Natural killer cell (primary cell): ENCODE results near the gene RAB31. TPM values are rescaled to one million over a fixed set of nuclear protein-coding genes. Genes with fewer than 3 reads are reported as not detected.

Source experiments
- ATAC-seq, 3 donors: fragments of 150-1000 bp in 2 of 3; fragments of 200-7000 bp in 1 of 3; cut with Tn5 transposase; 1 replicate in 1 of 3; 2 replicates in 2 of 3; pipeline ENCODE4 v1.10.0; 2021; ENCODE audit warnings: mild to moderate bottlenecking in 2 of 3, moderate library complexity in 2 of 3
- DNase-seq, 2 donors: peaks; one replicate each; pipeline versions ENCODE4 v3.0.0 to v3.0.0-alpha.2; 2013 to 2021; ENCODE audit warnings: mixed read lengths in 1 of 2
- H3K27ac ChIP-seq: one replicate; pipeline ENCODE4 v1.5.1; 2013; ENCODE audit warnings: mild to moderate bottlenecking, low read length
- H3K27me3 ChIP-seq: one replicate; pipeline ENCODE4 v1.6.1; 2013; ENCODE audit warnings: low read length; ENCODE audit not compliant: control insufficient read depth, insufficient read depth
- H3K36me3 ChIP-seq: one replicate; pipeline ENCODE4 v1.6.1; 2013; ENCODE audit warnings: low read length; ENCODE audit not compliant: control insufficient read depth, insufficient read depth
- H3K4me1 ChIP-seq: one replicate; pipeline ENCODE4 v1.6.1; 2013; ENCODE audit warnings: low read length; ENCODE audit not compliant: control insufficient read depth, insufficient read depth
- H3K4me3 ChIP-seq: one replicate; pipeline ENCODE4 v1.5.1; 2013; ENCODE audit warnings: low read length
- H3K9me3 ChIP-seq: one replicate; pipeline ENCODE4 v1.6.1; 2013; ENCODE audit warnings: low read length; ENCODE audit not compliant: control insufficient read depth, insufficient read depth
- H3K27ac Mint-ChIP-seq, 2 donors: one replicate each; pipeline ENCODE4 v1.8.0; 2022; ENCODE audit warnings: mild to moderate bottlenecking in 2 of 2, mixed read lengths in 2 of 2, moderate library complexity in 1 of 2
- H3K27me3 Mint-ChIP-seq, 2 donors: one replicate each; pipeline ENCODE4 v1.8.0; 2022; ENCODE audit warnings: low read depth in 2 of 2, mixed read lengths in 2 of 2
- H3K36me3 Mint-ChIP-seq: one replicate; pipeline ENCODE4 v1.8.0; 2022; ENCODE audit warnings: mixed read lengths
- H3K4me1 Mint-ChIP-seq, 2 donors: one replicate each; pipeline ENCODE4 v1.8.0; 2022; ENCODE audit warnings: mixed read lengths in 2 of 2
- H3K4me3 Mint-ChIP-seq: one replicate; pipeline ENCODE4 v1.8.0; 2022; ENCODE audit warnings: mild to moderate bottlenecking, moderate library complexity, mixed read lengths
- H3K9me3 Mint-ChIP-seq, 2 donors: one replicate each; pipeline ENCODE4 v1.8.0; 2022; ENCODE audit warnings: mixed read lengths in 2 of 2
- WGBS: methylation state at CpG from one replicate; pipeline ENCODE4 v1.1.7; 2013; ENCODE audit warnings: missing lambda C conversion rate; ENCODE audit not compliant: insufficient coverage; 5-methylcytosine and 5-hydroxymethylcytosine counted together
- intact Hi-C: fragments of 100-400 bp; cut with micrococcal nuclease; formaldehyde crosslinking; loops from one replicate; pipeline ENCODE4 v1.14.2; 2022
- total RNA-seq, 4 donors: library from RNA; stranded (reverse); fragments of 120-200 nt in 1 of 4; gene quantifications; one replicate each; pipeline versions ENCODE4 v1.2.3 to v1.2.4, GENCODE V29; 2013 to 2022
- TF ChIP-seq, protein P1 (sequence below): fragments of 200-600 bp; IDR thresholded peaks from one replicate; pipeline ENCODE4 v1.8.0; 2022; ENCODE audit warnings: antibody characterized with exemption

Gene RAB31
- total RNA-seq, 3 donors from 2014 or later (not counting 1 experiment from before 2014, with no cell fraction given): 5.3 to 26.1 (median 9.9) TPM

DNA sequence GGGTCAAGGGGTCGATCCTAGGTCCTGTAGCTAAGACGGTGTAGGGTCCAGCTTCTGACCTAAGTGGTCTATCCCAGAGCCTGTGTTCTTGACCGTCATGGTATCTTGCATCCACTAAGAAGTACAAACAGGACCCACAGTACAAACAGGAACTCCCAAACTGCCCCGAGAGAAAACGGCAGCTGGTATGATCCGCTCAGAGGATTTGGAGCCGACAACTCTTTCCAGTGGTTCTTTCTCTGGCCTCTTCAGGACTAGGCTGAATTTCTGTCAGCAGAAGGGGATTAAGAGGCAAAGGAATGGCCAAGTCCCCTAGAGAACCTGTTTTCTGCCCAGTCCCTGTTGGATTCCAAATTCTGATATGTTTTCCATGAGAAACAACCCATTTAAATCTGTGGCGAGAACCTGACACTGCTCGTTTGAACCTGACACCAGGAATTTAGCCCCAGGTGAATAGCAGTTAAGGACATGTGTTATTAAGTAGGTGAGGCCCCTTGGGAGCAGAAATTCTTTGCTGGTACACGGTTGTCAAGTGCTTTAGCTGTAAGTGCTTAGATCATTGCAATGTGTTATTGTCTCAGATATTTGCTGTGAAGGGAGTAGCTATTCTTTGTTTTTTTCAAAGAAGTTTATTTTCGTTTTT is 127.1 kb downstream of the RAB31 start:
- no peaks in the 10 kb centered on the region for H3K9me3 ChIP-seq
- ATAC-seq (no peak), DNase-seq (no peak)
- no peaks in the 10 kb centered on the region for H3K36me3 ChIP-seq
- TF ChIP-seq, protein P1, sequence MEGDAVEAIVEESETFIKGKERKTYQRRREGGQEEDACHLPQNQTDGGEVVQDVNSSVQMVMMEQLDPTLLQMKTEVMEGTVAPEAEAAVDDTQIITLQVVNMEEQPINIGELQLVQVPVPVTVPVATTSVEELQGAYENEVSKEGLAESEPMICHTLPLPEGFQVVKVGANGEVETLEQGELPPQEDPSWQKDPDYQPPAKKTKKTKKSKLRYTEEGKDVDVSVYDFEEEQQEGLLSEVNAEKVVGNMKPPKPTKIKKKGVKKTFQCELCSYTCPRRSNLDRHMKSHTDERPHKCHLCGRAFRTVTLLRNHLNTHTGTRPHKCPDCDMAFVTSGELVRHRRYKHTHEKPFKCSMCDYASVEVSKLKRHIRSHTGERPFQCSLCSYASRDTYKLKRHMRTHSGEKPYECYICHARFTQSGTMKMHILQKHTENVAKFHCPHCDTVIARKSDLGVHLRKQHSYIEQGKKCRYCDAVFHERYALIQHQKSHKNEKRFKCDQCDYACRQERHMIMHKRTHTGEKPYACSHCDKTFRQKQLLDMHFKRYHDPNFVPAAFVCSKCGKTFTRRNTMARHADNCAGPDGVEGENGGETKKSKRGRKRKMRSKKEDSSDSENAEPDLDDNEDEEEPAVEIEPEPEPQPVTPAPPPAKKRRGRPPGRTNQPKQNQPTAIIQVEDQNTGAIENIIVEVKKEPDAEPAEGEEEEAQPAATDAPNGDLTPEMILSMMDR: no peak
- WGBS: 88% methylated on average over 10 of the region's 11 CpGs
- H3K27ac ChIP-seq: no peak overlapping the region
- intact Hi-C loops: no loop called here
- Mint-ChIP-seq H3K27me3 (peaks cover 5 to 11% of the 10 kb centered on the region in 2 donors), H3K27ac (no peak overlapping the region), H3K4me1 (no peaks in the 10 kb centered on the region), H3K9me3 (no peaks in the 10 kb centered on the region), H3K4me3 (no peak overlapping the region), H3K36me3 (no peaks in the 10 kb centered on the region)
- no peaks in the 10 kb centered on the region for H3K4me1 ChIP-seq
- no peaks in the 10 kb centered on the region for H3K27me3 ChIP-seq
- no peak overlapping the region for H3K4me3 ChIP-seq

DNA sequence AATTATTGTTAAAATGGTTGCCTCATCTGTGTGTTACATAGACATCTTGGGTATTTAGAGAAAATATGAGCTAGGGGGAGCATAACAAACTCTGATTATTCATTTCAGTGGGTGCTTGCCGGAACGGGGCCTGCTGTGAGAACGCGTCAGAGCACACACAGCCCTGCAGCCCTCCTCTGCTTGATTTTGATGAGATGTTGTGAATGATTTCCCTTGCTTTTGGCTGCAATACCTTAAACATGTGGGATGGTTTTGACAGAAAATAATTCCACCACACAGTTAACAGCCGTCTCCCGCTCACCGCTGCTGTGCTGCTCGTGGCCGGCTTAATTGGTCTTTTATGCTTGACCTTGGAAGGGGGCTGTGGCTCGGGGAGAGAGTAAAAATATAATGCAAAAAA is 127.7 kb downstream of the RAB31 start:
- 90% methylated on average over 10 of the region's 10 CpGs for WGBS
- Mint-ChIP-seq H3K4me3 (no peak overlapping the region), H3K36me3 (no peaks in the 10 kb centered on the region), H3K27ac (no peak overlapping the region), H3K4me1 (no peaks in the 10 kb centered on the region), H3K27me3 (peaks cover 5 to 11% of the 10 kb centered on the region in 2 donors), H3K9me3 (no peaks in the 10 kb centered on the region)
- Histone ChIP-seq H3K9me3 (no peaks in the 10 kb centered on the region), H3K36me3 (no peaks in the 10 kb centered on the region), H3K4me3 (no peak overlapping the region), H3K4me1 (no peaks in the 10 kb centered on the region), H3K27ac (no peak overlapping the region), H3K27me3 (no peaks in the 10 kb centered on the region)
- DNase-seq: no peak
- ATAC-seq: no peak
- TF ChIP-seq, protein P1: no peak
- intact Hi-C loops: no loop called here

DNA sequence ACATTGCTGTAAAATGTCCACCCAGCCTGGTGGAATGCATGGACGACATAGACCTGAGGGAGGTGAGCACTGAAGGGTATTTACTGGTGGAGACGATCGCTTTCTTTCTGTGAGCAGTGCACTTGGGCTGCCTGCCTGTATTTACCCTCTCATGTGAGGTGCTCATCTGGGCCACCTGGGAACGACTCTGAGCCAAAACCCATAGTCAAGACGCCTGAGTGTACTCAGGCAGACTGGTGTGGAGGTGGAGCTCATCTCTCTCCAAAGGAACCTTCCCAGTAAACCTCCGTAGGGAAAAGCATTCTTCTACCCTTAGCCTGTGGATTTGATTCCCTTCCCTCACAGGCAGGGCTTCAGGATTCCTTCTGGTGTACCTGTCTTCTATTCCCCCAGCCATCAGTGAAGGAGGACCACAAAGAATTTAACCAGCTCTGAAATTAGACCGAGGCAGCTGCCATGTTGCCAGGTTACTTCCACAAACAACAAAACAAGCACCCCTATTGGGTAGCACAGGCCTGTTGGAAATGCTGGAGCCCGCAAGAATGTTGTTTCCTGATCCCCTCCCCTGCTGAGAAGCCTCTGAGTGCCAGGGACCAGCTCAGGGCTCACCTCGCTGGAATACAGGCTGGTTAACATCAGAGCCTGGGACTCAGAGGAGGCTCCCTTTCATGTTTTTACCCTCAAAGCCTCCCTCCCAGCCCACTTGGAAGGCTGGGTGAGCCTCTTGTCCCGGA is 130.2 kb downstream of the RAB31 start:
- Mint-ChIP-seq H3K36me3 (no peaks in the 10 kb centered on the region), H3K4me3 (no peak overlapping the region), H3K4me1 (no peaks in the 10 kb centered on the region), H3K27ac (no peak overlapping the region), H3K9me3 (no peaks in the 10 kb centered on the region), H3K27me3 (peaks cover 5 to 11% of the 10 kb centered on the region in 2 donors)
- TF ChIP-seq, protein P1: no peak
- H3K4me1 ChIP-seq: no peaks in the 10 kb centered on the region
- 82% methylated on average over 10 of the region's 10 CpGs for WGBS
- no peak overlapping the region for H3K27ac ChIP-seq
- no peak overlapping the region for H3K4me3 ChIP-seq
- intact Hi-C loops: no loop called here
- no peaks in the 10 kb centered on the region for H3K9me3 ChIP-seq
- no peaks in the 10 kb centered on the region for H3K27me3 ChIP-seq
- DNase-seq (no peak), ATAC-seq (no peak)
- H3K36me3 ChIP-seq: no peaks in the 10 kb centered on the region
